ENCODE measurements around the gene BUB1B. TPM values are rescaled to one million over a fixed set of nuclear protein-coding genes. Genes with fewer than 3 reads are reported as not detected.

BUB1B gene
- total RNA-seq, 1 experiment from 2014 or later: 192 TPM

DNA sequence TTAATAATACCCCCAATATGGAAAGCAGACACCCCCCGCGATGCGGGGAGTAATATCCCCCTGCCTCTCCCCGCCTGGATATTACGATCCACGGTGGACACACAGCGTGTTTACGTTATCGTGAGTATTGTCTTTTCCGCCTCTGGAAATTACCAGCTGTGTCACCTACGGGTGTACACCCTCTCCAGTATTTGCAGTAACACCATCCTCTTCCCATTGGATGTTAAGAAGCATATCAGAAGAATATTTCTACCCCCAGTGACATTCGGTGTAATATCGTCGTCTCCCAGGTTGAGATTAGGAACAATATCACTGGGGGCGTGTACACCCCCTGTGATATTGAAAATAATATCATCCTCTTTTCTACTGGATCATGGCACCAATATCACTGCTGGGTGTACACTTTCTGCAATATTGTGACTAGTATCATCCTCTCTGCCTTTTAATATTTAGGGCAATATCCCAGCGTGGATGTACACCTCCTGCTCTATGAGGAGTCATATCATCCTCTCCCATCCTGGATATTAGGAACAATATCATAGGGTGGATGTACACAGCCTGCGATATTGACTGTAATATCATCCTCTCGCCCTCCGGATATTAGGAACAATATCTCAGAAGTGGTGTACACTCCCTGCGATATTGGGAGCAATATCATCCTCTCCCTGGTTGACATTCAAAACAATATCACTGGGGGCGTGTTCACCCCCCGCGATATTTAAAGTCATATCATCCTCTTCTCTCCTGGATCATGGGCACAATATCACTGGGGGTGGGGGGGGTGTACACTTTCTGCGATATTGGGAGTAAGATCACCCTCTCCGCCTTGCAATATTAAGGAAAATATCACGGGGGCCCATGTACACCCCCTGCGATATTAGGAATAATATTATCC, 31.9 kb upstream of the BUB1B start:
- ChIA-PET POLR2A (no interaction called here), CTCF (interaction anchor here (0.6 kb wide), 1 partner anchor 550 kb away, joined by 3 read pairs; no protein-coding TSS in a partner anchor)
- ATAC-seq (no peak), DNase-seq (ENCODE audit: low spot score) (no peak)
- Mint-ChIP-seq H3K27me3 (ENCODE audit: low read depth) (no peaks in the 10 kb centered on the region), H3K9me3 (no peaks in the 10 kb centered on the region), H3K4me1 (peaks cover 20% of the 10 kb centered on the region), H3K36me3 (no peaks in the 10 kb centered on the region), H3K4me3 (no peak overlapping the region), H3K27ac (no peak overlapping the region)
- no peak for TF ChIP-seq AFF4 (CRISPR knock-in tag; IDR thresholded peaks at IDR 0.05; ENCODE audit: borderline replicate concordance)
- TF ChIP-seq, protein P1, sequence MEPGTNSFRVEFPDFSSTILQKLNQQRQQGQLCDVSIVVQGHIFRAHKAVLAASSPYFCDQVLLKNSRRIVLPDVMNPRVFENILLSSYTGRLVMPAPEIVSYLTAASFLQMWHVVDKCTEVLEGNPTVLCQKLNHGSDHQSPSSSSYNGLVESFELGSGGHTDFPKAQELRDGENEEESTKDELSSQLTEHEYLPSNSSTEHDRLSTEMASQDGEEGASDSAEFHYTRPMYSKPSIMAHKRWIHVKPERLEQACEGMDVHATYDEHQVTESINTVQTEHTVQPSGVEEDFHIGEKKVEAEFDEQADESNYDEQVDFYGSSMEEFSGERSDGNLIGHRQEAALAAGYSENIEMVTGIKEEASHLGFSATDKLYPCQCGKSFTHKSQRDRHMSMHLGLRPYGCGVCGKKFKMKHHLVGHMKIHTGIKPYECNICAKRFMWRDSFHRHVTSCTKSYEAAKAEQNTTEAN (CRISPR knock-in tag; IDR thresholded peaks at IDR 0.05): no peak
- TF ChIP-seq, protein P2, sequence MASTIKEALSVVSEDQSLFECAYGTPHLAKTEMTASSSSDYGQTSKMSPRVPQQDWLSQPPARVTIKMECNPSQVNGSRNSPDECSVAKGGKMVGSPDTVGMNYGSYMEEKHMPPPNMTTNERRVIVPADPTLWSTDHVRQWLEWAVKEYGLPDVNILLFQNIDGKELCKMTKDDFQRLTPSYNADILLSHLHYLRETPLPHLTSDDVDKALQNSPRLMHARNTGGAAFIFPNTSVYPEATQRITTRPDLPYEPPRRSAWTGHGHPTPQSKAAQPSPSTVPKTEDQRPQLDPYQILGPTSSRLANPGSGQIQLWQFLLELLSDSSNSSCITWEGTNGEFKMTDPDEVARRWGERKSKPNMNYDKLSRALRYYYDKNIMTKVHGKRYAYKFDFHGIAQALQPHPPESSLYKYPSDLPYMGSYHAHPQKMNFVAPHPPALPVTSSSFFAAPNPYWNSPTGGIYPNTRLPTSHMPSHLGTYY (CRISPR knock-in tag; IDR thresholded peaks at IDR 0.05): no peak
- no peak for TF ChIP-seq TP53 (CRISPR knock-in tag; IDR thresholded peaks at IDR 0.05)
- no peak for TF ChIP-seq ZNF263 (CRISPR knock-in tag; IDR thresholded peaks at IDR 0.05; ENCODE audit: low read depth)
- TF ChIP-seq CBFB (CRISPR knock-in tag; IDR thresholded peaks at IDR 0.05; ENCODE audit: low read depth): no peak
- no peak for TF ChIP-seq ZBTB21 (CRISPR knock-in tag; IDR thresholded peaks at IDR 0.05; ENCODE audit: borderline replicate concordance)

DNA sequence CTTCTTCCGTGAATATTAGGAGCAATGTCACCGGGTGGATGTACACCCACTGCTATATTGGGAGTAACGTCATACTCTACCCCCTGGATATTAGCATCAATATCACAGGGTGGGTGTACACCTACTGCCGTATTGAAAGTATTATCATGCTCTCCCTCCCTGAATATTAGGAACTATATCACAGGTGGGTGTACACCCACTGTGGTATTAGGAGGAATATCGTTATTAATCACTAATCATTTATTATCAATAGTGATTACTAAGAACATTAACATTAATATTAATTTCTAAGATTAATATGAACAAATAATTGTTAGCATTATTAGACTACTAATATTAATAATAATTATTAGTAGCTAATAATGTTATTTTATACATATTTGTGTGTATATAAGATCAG, 30.8 kb upstream of the BUB1B start:
- Mint-ChIP-seq H3K4me1 (peaks cover 13% of the 10 kb centered on the region), H3K4me3 (no peak overlapping the region), H3K27ac (no peak overlapping the region), H3K36me3 (no peaks in the 10 kb centered on the region), H3K27me3 (ENCODE audit: low read depth) (no peaks in the 10 kb centered on the region), H3K9me3 (no peaks in the 10 kb centered on the region)
- no peak for DNase-seq (ENCODE audit: low spot score)
- ChIA-PET CTCF (no interaction called here), POLR2A (no interaction called here)
- no peak for ATAC-seq
- TF ChIP-seq AR (CRISPR knock-in tag; IDR thresholded peaks at IDR 0.05): no peak
- no peak for TF ChIP-seq OVOL2 (CRISPR knock-in tag; IDR thresholded peaks at IDR 0.05; ENCODE audit: borderline replicate concordance)
- TF ChIP-seq TEAD4 (CRISPR knock-in tag; IDR thresholded peaks at IDR 0.05): no peak
- no peak for TF ChIP-seq MYBL2 (CRISPR knock-in tag; IDR thresholded peaks at IDR 0.05)
- TF ChIP-seq PRDM15 (CRISPR knock-in tag; IDR thresholded peaks at IDR 0.05): no peak
- no peak for TF ChIP-seq ZNF423 (CRISPR knock-in tag; IDR thresholded peaks at IDR 0.05)
- no peak for TF ChIP-seq ZMAT4 (CRISPR knock-in tag; IDR thresholded peaks at IDR 0.05)
- TF ChIP-seq E2F1 (CRISPR knock-in tag; IDR thresholded peaks at IDR 0.05): no peak

Measured in WTC11 (cell line).